ENCODE results near the gene HOXB1.
A peak's percentile ranks its signal among the peaks of the same experiment; 100 is the strongest.

GRCh38 chr17:48515925-48516900 lies 14.6 kb downstream of the HOXB1 start:
- TF ChIP-seq, protein P1, sequence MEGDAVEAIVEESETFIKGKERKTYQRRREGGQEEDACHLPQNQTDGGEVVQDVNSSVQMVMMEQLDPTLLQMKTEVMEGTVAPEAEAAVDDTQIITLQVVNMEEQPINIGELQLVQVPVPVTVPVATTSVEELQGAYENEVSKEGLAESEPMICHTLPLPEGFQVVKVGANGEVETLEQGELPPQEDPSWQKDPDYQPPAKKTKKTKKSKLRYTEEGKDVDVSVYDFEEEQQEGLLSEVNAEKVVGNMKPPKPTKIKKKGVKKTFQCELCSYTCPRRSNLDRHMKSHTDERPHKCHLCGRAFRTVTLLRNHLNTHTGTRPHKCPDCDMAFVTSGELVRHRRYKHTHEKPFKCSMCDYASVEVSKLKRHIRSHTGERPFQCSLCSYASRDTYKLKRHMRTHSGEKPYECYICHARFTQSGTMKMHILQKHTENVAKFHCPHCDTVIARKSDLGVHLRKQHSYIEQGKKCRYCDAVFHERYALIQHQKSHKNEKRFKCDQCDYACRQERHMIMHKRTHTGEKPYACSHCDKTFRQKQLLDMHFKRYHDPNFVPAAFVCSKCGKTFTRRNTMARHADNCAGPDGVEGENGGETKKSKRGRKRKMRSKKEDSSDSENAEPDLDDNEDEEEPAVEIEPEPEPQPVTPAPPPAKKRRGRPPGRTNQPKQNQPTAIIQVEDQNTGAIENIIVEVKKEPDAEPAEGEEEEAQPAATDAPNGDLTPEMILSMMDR (IDR thresholded peaks at IDR 0.05; ENCODE audit: extremely low read depth in 1 of 2, insufficient read depth in 1 of 2, low read depth in 1 of 2, low read length in 2 of 2) = no peak
- peak; percentile 32 for TF ChIP-seq EZH2 (IDR thresholded peaks at IDR 0.05; ENCODE audit: borderline replicate concordance, low read depth, low read length, severe bottlenecking)
- no peak for TF ChIP-seq MAX (IDR thresholded peaks at IDR 0.05; ENCODE audit: insufficient read depth, insufficient read length)
- TF ChIP-seq POLR2A (IDR thresholded peaks at IDR 0.05; ENCODE audit: low read depth, low read length) = no peak
